Astrocyte of the spinal cord (primary cell): Measurements from ENCODE around the gene LRP2.
"Not testable (repeated sequence)": the region's sequence is repeated elsewhere in the genome, so short reads cannot be mapped to it uniquely, and the experiment has no call there.

Source experiments
- DNase-seq: peaks from one replicate; pipeline ENCODE4 v3.0.0; 2011; ENCODE audit warnings: low read depth, low spot score
- H3K4me3 ChIP-seq: 2 replicates; pipeline ENCODE4 v1.5.1; 2011; ENCODE audit warnings: low read depth, mild to moderate bottlenecking, low read length, moderate library complexity
- CTCF ChIP-seq: IDR thresholded peaks from 2 replicates; pipeline ENCODE4 v1.5.1; 2012; ENCODE audit warnings: low read depth, mild to moderate bottlenecking, low read length, inconsistent platforms
- in situ Hi-C: cut with HindIII; loops from 2 replicates; pipeline ENCODE4 v1.10.0; 2017; ENCODE audit warnings: low sequenced_read_pairs

LRP2 gene

GRCh38 chr2:169339657-169340056, 22.7 kb downstream of the LRP2 start:
- DNase-seq: no peak
- no peak for TF ChIP-seq CTCF
- in situ Hi-C loops: no loop called here
- H3K4me3 ChIP-seq: no peak overlapping the region

GRCh38 chr2:169336695-169337094, 25.6 kb downstream of the LRP2 start:
- in situ Hi-C loops: no loop called here
- no peak for TF ChIP-seq CTCF
- H3K4me3 ChIP-seq: no peak overlapping the region
- DNase-seq: no peak

- in situ Hi-C loops: no loop called here
- TF ChIP-seq CTCF: no peak
- H3K4me3 ChIP-seq: no peak overlapping the region
- no peak for DNase-seq
These were observed 31.7 kb downstream of the LRP2 start for GRCh38 chr2:169330555-169331198.

GRCh38 chr2:169329688-169330554, 32.4 kb downstream of the LRP2 start:
- TF ChIP-seq CTCF: no peak
- H3K4me3 ChIP-seq: no peak overlapping the region
- DNase-seq: no peak
- in situ Hi-C loops: no loop called here

GRCh38 chr2:169328785-169329184, 33.5 kb downstream of the LRP2 start:
- no peak for DNase-seq
- no peak for TF ChIP-seq CTCF
- no peak overlapping the region for H3K4me3 ChIP-seq
- in situ Hi-C loops: no loop called here

- DNase-seq, H3K4me3 ChIP-seq, in situ Hi-C loops: not testable (repeated sequence)
These were observed 34.5 kb downstream of the LRP2 start for GRCh38 chr2:169327837-169328236.

- H3K4me3 ChIP-seq, in situ Hi-C loops, DNase-seq: not testable (repeated sequence)
These were observed 36.4 kb downstream of the LRP2 start for GRCh38 chr2:169325886-169326285.
